ENCODE measurements around the gene ATG16L1.

DNA sequence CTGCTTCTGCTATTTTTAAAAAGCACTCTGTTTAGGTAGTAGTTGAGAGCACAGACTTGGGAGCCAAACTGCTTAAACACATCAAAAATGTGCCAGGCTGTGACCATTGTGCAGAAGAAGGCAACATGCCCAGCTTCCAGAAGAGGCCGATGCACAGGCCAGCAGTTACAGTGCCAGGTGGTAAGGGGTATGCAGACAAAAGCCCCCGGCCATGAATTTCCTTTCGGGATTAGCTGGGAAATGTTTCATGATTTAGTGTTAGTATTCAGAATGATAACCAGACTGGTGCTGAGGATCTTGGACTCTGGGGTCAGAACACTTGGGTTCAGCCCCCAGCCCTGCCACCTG lies 40.0 kb upstream of the ATG16L1 start:
- TF ChIP-seq CTCF (IDR thresholded peaks at IDR 0.05) = no peak
- no peak for TF ChIP-seq ZFX (IDR thresholded peaks at IDR 0.05; ENCODE audit: borderline replicate concordance)
